ENCODE data around the gene CCT2. TPM values are rescaled to one million over a fixed set of nuclear protein-coding genes. Genes with fewer than 3 reads are reported as not detected.

CCT2 gene
- total RNA-seq, 4 donors from 2014 or later, result 49.4 to 86.4 (median 61.1) TPM

DNA sequence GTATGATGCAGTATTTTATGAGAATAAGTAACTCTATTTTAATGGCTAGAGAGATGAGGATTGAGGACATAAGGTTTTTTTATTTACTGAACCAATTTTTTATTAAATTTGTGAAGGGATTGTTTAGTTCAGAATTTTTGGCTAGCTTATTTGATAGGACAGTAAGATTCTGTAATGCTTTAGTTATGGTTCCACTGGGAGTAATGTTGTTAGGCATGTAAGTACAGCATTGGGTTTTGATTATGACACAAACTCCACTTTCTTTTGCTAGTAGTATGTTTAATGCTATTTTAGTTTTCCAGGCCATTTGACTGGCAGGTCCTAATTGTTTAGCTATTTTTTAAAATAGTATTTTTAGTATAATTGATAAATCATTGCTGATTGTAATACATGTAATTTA is 59.3 kb downstream of the CCT2 start:
- DNase-seq (ENCODE audit: low spot score in 2 of 2), result no peak
- no peak overlapping the region for H3K4me3 ChIP-seq (ENCODE audit: low read depth, poor library complexity, severe bottlenecking)
- intact Hi-C loops (cut with DNase I; ENCODE audit: low total_unique reads), result no loop called here
- TF ChIP-seq POLR2A (IDR thresholded peaks at IDR 0.05), result no peak
- TF ChIP-seq, protein P1, sequence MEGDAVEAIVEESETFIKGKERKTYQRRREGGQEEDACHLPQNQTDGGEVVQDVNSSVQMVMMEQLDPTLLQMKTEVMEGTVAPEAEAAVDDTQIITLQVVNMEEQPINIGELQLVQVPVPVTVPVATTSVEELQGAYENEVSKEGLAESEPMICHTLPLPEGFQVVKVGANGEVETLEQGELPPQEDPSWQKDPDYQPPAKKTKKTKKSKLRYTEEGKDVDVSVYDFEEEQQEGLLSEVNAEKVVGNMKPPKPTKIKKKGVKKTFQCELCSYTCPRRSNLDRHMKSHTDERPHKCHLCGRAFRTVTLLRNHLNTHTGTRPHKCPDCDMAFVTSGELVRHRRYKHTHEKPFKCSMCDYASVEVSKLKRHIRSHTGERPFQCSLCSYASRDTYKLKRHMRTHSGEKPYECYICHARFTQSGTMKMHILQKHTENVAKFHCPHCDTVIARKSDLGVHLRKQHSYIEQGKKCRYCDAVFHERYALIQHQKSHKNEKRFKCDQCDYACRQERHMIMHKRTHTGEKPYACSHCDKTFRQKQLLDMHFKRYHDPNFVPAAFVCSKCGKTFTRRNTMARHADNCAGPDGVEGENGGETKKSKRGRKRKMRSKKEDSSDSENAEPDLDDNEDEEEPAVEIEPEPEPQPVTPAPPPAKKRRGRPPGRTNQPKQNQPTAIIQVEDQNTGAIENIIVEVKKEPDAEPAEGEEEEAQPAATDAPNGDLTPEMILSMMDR (IDR thresholded peaks at IDR 0.05), result no peak

DNA sequence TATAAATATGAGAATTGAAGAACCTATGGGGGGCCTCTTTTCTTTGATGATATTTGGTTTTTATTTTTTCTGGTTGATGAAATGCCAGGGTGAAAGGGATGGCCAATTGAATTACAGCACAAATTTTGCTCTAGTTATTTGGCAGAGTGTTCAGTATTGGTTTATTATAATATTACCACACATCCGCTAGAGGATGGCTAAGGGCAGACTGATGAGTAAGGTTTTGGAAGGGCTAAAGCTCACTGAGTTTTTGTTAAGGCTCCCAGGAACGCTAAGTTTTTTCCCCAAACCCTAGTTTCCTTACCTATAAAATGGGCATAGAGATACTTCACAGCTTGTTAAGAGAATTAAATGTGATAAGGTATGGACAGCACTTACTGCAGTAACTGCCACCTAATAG is 59.8 kb downstream of the CCT2 start:
- no peak overlapping the region for H3K4me3 ChIP-seq (ENCODE audit: low read depth, poor library complexity, severe bottlenecking)
- WGBS, 2 donors, result 62 to 67% methylated on average over 2 of the region's 2 CpGs
- intact Hi-C loops (cut with DNase I; ENCODE audit: low total_unique reads), result no loop called here
- no peak for DNase-seq (ENCODE audit: low spot score in 2 of 2)
- TF ChIP-seq, protein P1 (IDR thresholded peaks at IDR 0.05), result no peak
- TF ChIP-seq POLR2A (IDR thresholded peaks at IDR 0.05), result no peak

DNA sequence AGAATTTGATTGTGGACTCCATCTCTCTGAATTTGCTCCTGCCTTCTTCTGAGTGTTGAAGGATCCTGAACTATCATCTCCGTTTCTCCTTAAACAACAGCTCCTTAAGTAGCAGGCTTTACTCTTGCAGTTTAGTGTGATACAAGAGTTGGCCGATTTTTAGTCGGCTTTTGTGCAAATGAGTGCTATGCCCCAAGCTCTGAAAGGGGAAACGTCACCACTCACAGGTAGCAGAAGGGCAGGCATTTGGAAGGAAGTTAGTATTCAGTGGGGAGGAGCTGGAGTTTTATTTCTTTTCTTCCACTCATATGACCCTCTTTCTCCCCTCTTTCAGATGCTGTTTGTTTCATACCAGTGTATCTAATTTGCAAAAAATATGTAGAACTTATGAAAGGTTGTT is 61.9 kb downstream of the CCT2 start:
- H3K4me3 ChIP-seq (ENCODE audit: low read depth, poor library complexity, severe bottlenecking), result no peak overlapping the region
- intact Hi-C loops (cut with DNase I; ENCODE audit: low total_unique reads), result no loop called here
- TF ChIP-seq POLR2A (IDR thresholded peaks at IDR 0.05), result no peak
- TF ChIP-seq, protein P1 (IDR thresholded peaks at IDR 0.05), result no peak
- no peak for DNase-seq (ENCODE audit: low spot score in 2 of 2)
- 64 to 73% methylated on average over 4 of the region's 4 CpGs for WGBS, 2 donors

- no peak for TF ChIP-seq POLR2A (IDR thresholded peaks at IDR 0.05)
- TF ChIP-seq, protein P1 (IDR thresholded peaks at IDR 0.05), result no peak
- no peak for DNase-seq (ENCODE audit: low spot score in 2 of 2)
- intact Hi-C loops (cut with DNase I; ENCODE audit: low total_unique reads), result no loop called here
- H3K4me3 ChIP-seq (ENCODE audit: low read depth, poor library complexity, severe bottlenecking), result no peak overlapping the region
- 81 to 84% methylated on average over 3 of the region's 3 CpGs for WGBS, 2 donors
These were observed 63.2 kb downstream of the CCT2 start for GRCh38 chr12:69648476-69648875.

- WGBS, 2 donors, result 44 to 49% methylated on average over 4 of the region's 4 CpGs
- no peak for DNase-seq (ENCODE audit: low spot score in 2 of 2)
- TF ChIP-seq, protein P1 (IDR thresholded peaks at IDR 0.05), result no peak
- TF ChIP-seq POLR2A (IDR thresholded peaks at IDR 0.05), result no peak
- no peak overlapping the region for H3K4me3 ChIP-seq (ENCODE audit: low read depth, poor library complexity, severe bottlenecking)
- intact Hi-C loops (cut with DNase I; ENCODE audit: low total_unique reads), result no loop called here
These were observed 64.3 kb downstream of the CCT2 start for GRCh38 chr12:69649529-69649928.

Small RNA genes lying within 50 kb of the gene (microRNA-seq; reads per million reads assigned to microRNA genes)
- gene MIR3913-1 (ENCODE audit: borderline number of aligned reads in 1 of 2, borderline replicate concordance in 2 of 2), result 0 reads per million in 2 donors
- gene MIR3913-2 (ENCODE audit: borderline number of aligned reads in 1 of 2, borderline replicate concordance in 2 of 2), result 0 reads per million in 2 donors

Other genes with a start within 250 kb of the CCT2 start
- 10 to 100 TPM in 3 of 4 donors, 1 to 10 TPM in 1; 6.8 to 27.8 (median 18.8) TPM for gene LYZ, start 237.1 kb upstream of the CCT2 start, total RNA-seq
- 10 to 100 TPM; 10.0 to 21.7 (median 16.8) TPM for gene YEATS4, start 225.7 kb upstream of the CCT2 start, total RNA-seq
- gene FRS2, start 115.1 kb upstream of the CCT2 start, total RNA-seq, result 10 to 100 TPM; 33.7 to 64.7 (median 43.5) TPM
- not detected for gene LRRC10, start 25.4 kb downstream of the CCT2 start, total RNA-seq
- under 1 TPM in 2 of 4 donors, not detected in 2; 0.13 to 0.49 TPM for gene BEST3, start 113.8 kb downstream of the CCT2 start, total RNA-seq
- gene RAB3IP, start 153.4 kb downstream of the CCT2 start, total RNA-seq, result 10 to 100 TPM; 11.3 to 30.0 (median 21.4) TPM
- gene MYRFL, start 239.8 kb downstream of the CCT2 start, total RNA-seq, result 1 to 10 TPM in 3 of 4 donors, under 1 TPM in 1; 0.27 to 3.3 (median 1.5) TPM

Measured in lower leg skin (tissue), 4 donors.